ENCODE results near the gene CLOCK. TPM values are rescaled to one million over a fixed set of nuclear protein-coding genes. Genes with fewer than 3 reads are reported as not detected.

Gene CLOCK
- total and polyA plus RNA-seq, 7 donors = 5.9 to 54.1 (median 23.5) TPM

GRCh38 chr4:55447108-55447708, 99.5 kb downstream of the CLOCK start:
- no peaks in the 10 kb centered on the region for H3K4me1 ChIP-seq
- no peak overlapping the region for H3K4me3 ChIP-seq
- no peak for TF ChIP-seq CTCF (IDR thresholded peaks at IDR 0.05)
- intact Hi-C loops (cut with DNase I) = loop anchor here in 1 of 2 donors (10.0 kb wide), 1 partner anchor 428 kb away; no protein-coding TSS in a partner anchor
- H3K36me3 ChIP-seq (ENCODE audit: insufficient read depth in 1 of 2, low read depth in 1 of 2) = peaks cover 6 to 80% of the 10 kb centered on the region in 2 donors
- ATAC-seq (no peak), DNase-seq (no peak)
- no peaks in the 10 kb centered on the region for H3K9me3 ChIP-seq
- 91 to 93% (median 93%) methylated on average over 9 of the region's 9 CpGs for WGBS, 3 donors
- H3K27ac ChIP-seq = no peak overlapping the region
- no peaks in the 10 kb centered on the region for H3K27me3 ChIP-seq (ENCODE audit: insufficient read depth in 3 of 3, low read length in 2 of 3)

GRCh38 chr4:55446578-55446922, 100.2 kb downstream of the CLOCK start:
- 98 to 99% (median 98%) methylated on average over 1 of the region's 1 CpG for WGBS, 3 donors
- intact Hi-C loops (cut with DNase I) = loop anchor here in 1 of 2 donors (10.0 kb wide), 1 partner anchor 428 kb away; no protein-coding TSS in a partner anchor
- Histone ChIP-seq H3K9me3 (no peaks in the 10 kb centered on the region), H3K4me3 (no peak overlapping the region), H3K27me3 (ENCODE audit: insufficient read depth in 3 of 3, low read length in 2 of 3) (no peaks in the 10 kb centered on the region), H3K36me3 (ENCODE audit: insufficient read depth in 1 of 2, low read depth in 1 of 2) (peaks cover 6 to 80% of the 10 kb centered on the region in 2 donors), H3K27ac (no peak overlapping the region), H3K4me1 (no peaks in the 10 kb centered on the region)
- DNase-seq = no peak
- no peak for ATAC-seq
- TF ChIP-seq CTCF (IDR thresholded peaks at IDR 0.05) = no peak

- ATAC-seq = no peak
- Histone ChIP-seq H3K36me3 (ENCODE audit: insufficient read depth in 1 of 2, low read depth in 1 of 2) (peaks cover 6 to 83% of the 10 kb centered on the region in 2 donors), H3K4me1 (no peaks in the 10 kb centered on the region), H3K27ac (no peak overlapping the region), H3K4me3 (no peak overlapping the region), H3K9me3 (no peaks in the 10 kb centered on the region), H3K27me3 (ENCODE audit: insufficient read depth in 3 of 3, low read length in 2 of 3) (no peaks in the 10 kb centered on the region)
- no peak for TF ChIP-seq CTCF (IDR thresholded peaks at IDR 0.05)
- WGBS, 3 donors = 94 to 98% (median 98%) methylated on average over 2 of the region's 2 CpGs
- DNase-seq = no peak
- intact Hi-C loops (cut with DNase I) = loop anchor here in 1 of 2 donors (10.0 kb wide), 1 partner anchor 429 kb away; no protein-coding TSS in a partner anchor
Measured at GRCh38 chr4:55445921-55446577, 100.7 kb downstream of the CLOCK start.

- Histone ChIP-seq H3K36me3 (ENCODE audit: insufficient read depth in 1 of 2, low read depth in 1 of 2) (peaks cover 6 to 80% of the 10 kb centered on the region in 2 donors), H3K27me3 (ENCODE audit: insufficient read depth in 3 of 3, low read length in 2 of 3) (no peaks in the 10 kb centered on the region), H3K27ac (no peak overlapping the region), H3K4me1 (no peaks in the 10 kb centered on the region), H3K4me3 (no peak overlapping the region), H3K9me3 (no peaks in the 10 kb centered on the region)
- TF ChIP-seq CTCF (IDR thresholded peaks at IDR 0.05) = no peak
- ATAC-seq = peak in 1 of 4 donors; percentile 54
- WGBS, 3 donors = 38 to 50% (median 46%) methylated on average over 2 of the region's 2 CpGs
- intact Hi-C loops (cut with DNase I) = loop anchor here in 1 of 2 donors (10.0 kb wide), 1 partner anchor 430 kb away; no protein-coding TSS in a partner anchor
- DNase-seq = no peak
Measured at GRCh38 chr4:55444827-55445226, 101.9 kb downstream of the CLOCK start.
